ENCODE data around the gene AATK.

DNA sequence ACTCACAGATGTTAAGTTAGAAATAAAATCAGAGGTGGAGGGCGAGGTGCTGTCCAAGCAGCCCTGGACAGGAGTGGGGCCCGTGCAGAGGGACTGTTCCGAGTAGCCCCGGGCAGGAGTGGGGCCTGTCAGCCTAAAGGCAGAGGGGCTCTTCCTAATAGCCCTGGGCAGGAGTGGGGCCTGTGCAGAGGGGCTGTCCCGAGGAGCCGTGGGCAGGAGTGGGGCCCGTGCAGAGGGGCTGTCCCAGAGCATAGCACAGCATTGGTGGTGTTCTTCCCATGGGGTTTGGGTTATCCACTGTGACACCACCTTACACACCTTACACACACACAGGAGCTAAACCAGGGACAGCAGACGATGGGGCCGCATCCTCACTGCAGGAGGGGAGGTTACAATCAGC lies 46.3 kb upstream of the AATK start:
- TF ChIP-seq POLR2AphosphoS5 (IDR thresholded peaks at IDR 0.05) (no peak), POLR2A (IDR thresholded peaks at IDR 0.05) (no peak)

Measured in suprapubic skin (tissue), 4 donors.